ENCODE data around the gene ARRB2. TPM values are rescaled to one million over a fixed set of nuclear protein-coding genes. Genes with fewer than 3 reads are reported as not detected.
A peak's percentile ranks its signal among the peaks of the same experiment; 100 is the strongest.

ARRB2 gene
- polyA plus RNA-seq, 1 of the 3 experiments (the other 2 are of a cell fraction): 24.6 TPM

GRCh38 chr17:4676791-4677190 is 33.6 kb upstream of the ARRB2 start:
- TF ChIP-seq POLR2AphosphoS5 (IDR thresholded peaks at IDR 0.05; ENCODE audit: low read depth, low read length) (no peak), GABPA (IDR thresholded peaks at IDR 0.05; ENCODE audit: low read depth) (no peak)
- Histone ChIP-seq H3K9ac (no peak overlapping the region), H4K20me1 (ENCODE audit: insufficient read depth) (peaks cover 13% of the 10 kb centered on the region), H3K27ac (ENCODE audit: low read depth in 2 of 2, low read length in 1 of 2) (no peak overlapping the region), H3K4me1 (ENCODE audit: control insufficient read depth in 1 of 2, insufficient read depth in 2 of 2, low read depth in 1 of 2, low read length in 1 of 2) (peaks cover 11 to 15% of the 10 kb centered on the region in 2 experiments; a peak in 3 of 4 replicates), H2AFZ (ENCODE audit: low read depth) (no peak overlapping the region), H3K27me3 (ENCODE audit: insufficient read depth) (no peaks in the 10 kb centered on the region), H3K4me3 (ENCODE audit: low read depth in 2 of 2, low read length in 1 of 2) (no peak overlapping the region), H3K9me3 (no peaks in the 10 kb centered on the region), H3K4me2 (no peak overlapping the region), H3K79me2 (ENCODE audit: insufficient read depth) (no peaks in the 10 kb centered on the region), H3F3A (replicated peaks; ENCODE audit: insufficient read depth) (peaks cover 16% of the 10 kb centered on the region), H3K36me3 (replicated peaks in 1 of 2; ENCODE audit: control insufficient read depth in 1 of 2, insufficient read depth in 2 of 2, low read length in 1 of 2) (peaks cover 29 to 55% of the 10 kb centered on the region in 2 experiments), H3K9me2 (no peaks in the 10 kb centered on the region)
- CTCF ChIA-PET: interaction anchor here (0.9 to 1.4 kb wide), 2 partner anchors 25 to 112 kb away, joined by 3 read pairs; no protein-coding TSS in a partner anchor
- no peak for DNase-seq
- POLR2A ChIA-PET: interaction anchor here (0.6 kb wide), 1 partner anchor 32 kb away, joined by 4 read pairs; no protein-coding TSS in a partner anchor
- 93% methylated on average over 7 of the region's 7 CpGs for WGBS (ENCODE audit: low lambda C conversion rate)

GRCh38 chr17:4678448-4679026 is 31.9 kb upstream of the ARRB2 start:
- H4K20me1 ChIP-seq (ENCODE audit: insufficient read depth): peaks cover 13% of the 10 kb centered on the region
- POLR2A ChIA-PET: interaction anchor here (0.7 to 1.2 kb wide), 2 partner anchors 22 to 112 kb away, joined by 3 read pairs; no protein-coding TSS in a partner anchor
- no peak for TF ChIP-seq NRF1 (IDR thresholded peaks at IDR 0.05; ENCODE audit: low read depth, low read length)
- no peak for TF ChIP-seq FOXM1 (IDR thresholded peaks at IDR 0.05; ENCODE audit: low read depth)
- no peak for TF ChIP-seq SMC3 (IDR thresholded peaks at IDR 0.05; ENCODE audit: low read depth, low read length)
- TF ChIP-seq TAF1 (IDR thresholded peaks at IDR 0.05; ENCODE audit: borderline replicate concordance, low read depth, low read length): no peak
- TF ChIP-seq PBX3 (IDR thresholded peaks at IDR 0.05): peak; percentile 70
- no peak for TF ChIP-seq GABPA (IDR thresholded peaks at IDR 0.05; ENCODE audit: low read depth)
- peak in 1 of 2 experiments; percentile 61; a peak in 2 of 4 replicates for TF ChIP-seq EP300 (IDR thresholded peaks at IDR 0.05; ENCODE audit: borderline replicate concordance in 1 of 2, low read depth in 1 of 2, low read length in 1 of 2)
- TF ChIP-seq TEAD4 (IDR thresholded peaks at IDR 0.05; ENCODE audit: borderline replicate concordance, insufficient read depth): no peak
- TF ChIP-seq RAD21 (IDR thresholded peaks at IDR 0.05; ENCODE audit: low read length): no peak
- no peak for TF ChIP-seq MEF2A (IDR thresholded peaks at IDR 0.05; ENCODE audit: borderline replicate concordance, low read depth)
- TF ChIP-seq MAX (IDR thresholded peaks at IDR 0.05; ENCODE audit: low read depth): no peak; the same call in 1 of the 2 replicates
- TF ChIP-seq EZH2phosphoT487 (IDR thresholded peaks at IDR 0.05; ENCODE audit: borderline replicate concordance, low read depth): no peak
- no peak for TF ChIP-seq POLR2AphosphoS5 (IDR thresholded peaks at IDR 0.05; ENCODE audit: low read depth, low read length)
- TF ChIP-seq RFX5 (IDR thresholded peaks at IDR 0.05; ENCODE audit: low read length): no peak
- no peak for TF ChIP-seq REST (IDR thresholded peaks at IDR 0.05; ENCODE audit: low read depth, low read length)
- peak; percentile 83 for TF ChIP-seq TCF12 (IDR thresholded peaks at IDR 0.05)
- TF ChIP-seq GATA2 (CRISPR knock-in tag; IDR thresholded peaks at IDR 0.05): peak; percentile 74
- no peak for TF ChIP-seq USF1 (IDR thresholded peaks at IDR 0.05; ENCODE audit: borderline replicate concordance, low read depth)
- TF ChIP-seq USF2 (IDR thresholded peaks at IDR 0.05; ENCODE audit: borderline replicate concordance, low read depth, low read length): no peak

More at GRCh38 chr17:4678448-4679026, 31.9 kb upstream of the ARRB2 start:
- DNase-seq: peak; percentile 61
- H3K9me2 ChIP-seq: no peaks in the 10 kb centered on the region
- H3F3A ChIP-seq (replicated peaks; ENCODE audit: insufficient read depth): peaks cover 16% of the 10 kb centered on the region
- peak overlapping the region in 1 of 2 experiments; percentile 44; a peak in 2 of 4 replicates for H3K27ac ChIP-seq (ENCODE audit: low read depth in 2 of 2, low read length in 1 of 2)
- CTCF ChIA-PET: interaction anchor here (0.9 to 1.4 kb wide), 3 partner anchors 14 to 112 kb away, joined by 3 to 4 read pairs (median 3); no protein-coding TSS in a partner anchor
- 19% methylated on average over 14 of the region's 14 CpGs for WGBS (ENCODE audit: low lambda C conversion rate)
- H3K79me2 ChIP-seq (ENCODE audit: insufficient read depth): no peaks in the 10 kb centered on the region; the same call in 1 of the 2 replicates
- peaks cover 11 to 15% of the 10 kb centered on the region in 2 experiments; a peak in 3 of 4 replicates for H3K4me1 ChIP-seq (ENCODE audit: control insufficient read depth in 1 of 2, insufficient read depth in 2 of 2, low read depth in 1 of 2, low read length in 1 of 2)
- no peak overlapping the region for H2AFZ ChIP-seq (ENCODE audit: low read depth)
- no peaks in the 10 kb centered on the region for H3K27me3 ChIP-seq (ENCODE audit: insufficient read depth)
- peak overlapping the region; percentile 15; the same call in 1 of the 2 replicates for H3K9ac ChIP-seq
- H3K9me3 ChIP-seq: no peaks in the 10 kb centered on the region
- H3K4me2 ChIP-seq: peak overlapping the region; percentile 46
- no peak overlapping the region for H3K4me3 ChIP-seq (ENCODE audit: low read depth in 2 of 2, low read length in 1 of 2)
- peaks cover 36 to 51% of the 10 kb centered on the region in 2 experiments for H3K36me3 ChIP-seq (replicated peaks in 1 of 2; ENCODE audit: control insufficient read depth in 1 of 2, insufficient read depth in 2 of 2, low read length in 1 of 2)

Measured in SK-N-SH (cell line).